Spleen (tissue), 7 donors: ENCODE results near the gene MROH8.

Experiments
- POLR2A ChIP-seq, 3 donors: fragments of 450-650 bp; IDR thresholded peaks; one replicate each; pipeline ENCODE4 v1.5.1; 2017; ENCODE audit warnings: antibody characterized with exemption in 3 of 3, mild to moderate bottlenecking in 1 of 3
- POLR2AphosphoS5 ChIP-seq, 3 donors: sonication (generic); formaldehyde crosslinking; IDR thresholded peaks; one replicate each; pipeline ENCODE4 v1.5.1; 2017; ENCODE audit warnings: antibody characterized with exemption in 3 of 3
- TF ChIP-seq, protein P1 (sequence below), 11 experiments: fragments of 200-600 bp in 7 of 11; fragments of 450-650 bp in 4 of 11; sonication (generic) in 4 of 11; IDR thresholded peaks in 8 of 11; conservative IDR thresholded peaks in 3 of 11; 1 replicate in 7 of 11; 2 replicates in 4 of 11; pipeline versions ENCODE4 v1.4.0 to v1.8.0; 2016 to 2021; ENCODE audit warnings: antibody characterized with exemption in 11 of 11, inconsistent platforms in 4 of 11, mild to moderate bottlenecking in 1 of 11
- donor health status: DM: no; HTN: no; CAD: no; lungs with moderate emphysema.
- donor health status: DM: no; HTN: no; CAD: no.
- donor health status: DM: no; HTN: no; CAD: no.

- TF ChIP-seq POLR2AphosphoS5 (IDR thresholded peaks at IDR 0.05) (no peak), POLR2A (IDR thresholded peaks at IDR 0.05) (no peak)
- TF ChIP-seq, protein P1, sequence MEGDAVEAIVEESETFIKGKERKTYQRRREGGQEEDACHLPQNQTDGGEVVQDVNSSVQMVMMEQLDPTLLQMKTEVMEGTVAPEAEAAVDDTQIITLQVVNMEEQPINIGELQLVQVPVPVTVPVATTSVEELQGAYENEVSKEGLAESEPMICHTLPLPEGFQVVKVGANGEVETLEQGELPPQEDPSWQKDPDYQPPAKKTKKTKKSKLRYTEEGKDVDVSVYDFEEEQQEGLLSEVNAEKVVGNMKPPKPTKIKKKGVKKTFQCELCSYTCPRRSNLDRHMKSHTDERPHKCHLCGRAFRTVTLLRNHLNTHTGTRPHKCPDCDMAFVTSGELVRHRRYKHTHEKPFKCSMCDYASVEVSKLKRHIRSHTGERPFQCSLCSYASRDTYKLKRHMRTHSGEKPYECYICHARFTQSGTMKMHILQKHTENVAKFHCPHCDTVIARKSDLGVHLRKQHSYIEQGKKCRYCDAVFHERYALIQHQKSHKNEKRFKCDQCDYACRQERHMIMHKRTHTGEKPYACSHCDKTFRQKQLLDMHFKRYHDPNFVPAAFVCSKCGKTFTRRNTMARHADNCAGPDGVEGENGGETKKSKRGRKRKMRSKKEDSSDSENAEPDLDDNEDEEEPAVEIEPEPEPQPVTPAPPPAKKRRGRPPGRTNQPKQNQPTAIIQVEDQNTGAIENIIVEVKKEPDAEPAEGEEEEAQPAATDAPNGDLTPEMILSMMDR (IDR thresholded peaks at IDR 0.05 in 8 of 11, conservative IDR thresholded peaks at IDR 0.05 in 3 of 11) = no peak
Observed at GRCh38 chr20:37102571-37102970, 76.8 kb downstream of the MROH8 start.
